Keratinocyte (primary cell): Measurements from ENCODE around the gene TRPM2.

Source experiments
- CTCF ChIP-seq, 3 experiments: IDR thresholded peaks in 1 of 3; conservative IDR thresholded peaks in 1 of 3; optimal IDR thresholded peaks in 1 of 3; 2 replicates in 2 of 3; 3 replicates in 1 of 3; pipeline versions ENCODE3 to v1.5.1; 2011; ENCODE audit warnings: low read length in 3 of 3, mild to moderate bottlenecking in 3 of 3, moderate library complexity in 2 of 3, control low read depth in 1 of 3, inconsistent platforms in 1 of 3; ENCODE audit not compliant: insufficient read depth in 2 of 3; ENCODE audit errors: extremely low read depth in 1 of 3
- EZH2 ChIP-seq: IDR thresholded peaks from one replicate; pipeline ENCODE4 v1.6.1; 2012; ENCODE audit warnings: inconsistent platforms, mild to moderate bottlenecking, low read length, moderate library complexity

- TF ChIP-seq CTCF (optimal IDR thresholded peaks at IDR 0.05 in 1 of 3, IDR thresholded peaks at IDR 0.05 in 1 of 3, conservative IDR thresholded peaks at IDR 0.05 in 1 of 3; ENCODE audit: extremely low read depth in 1 of 3, insufficient read depth in 2 of 3, low read length in 3 of 3) (no peak), EZH2 (no peak)
These were observed 25.8 kb upstream of the TRPM2 start for GRCh38 chr21:44327603-44327974.
